ENCODE results near the gene CNEP1R1. TPM values are rescaled to one million over a fixed set of nuclear protein-coding genes. Genes with fewer than 3 reads are reported as not detected.

The CNEP1R1 gene
- total and polyA plus RNA-seq, 2 of the 4 experiments (the other 2 are of a cell fraction): 16.1 to 22.0 TPM

DNA sequence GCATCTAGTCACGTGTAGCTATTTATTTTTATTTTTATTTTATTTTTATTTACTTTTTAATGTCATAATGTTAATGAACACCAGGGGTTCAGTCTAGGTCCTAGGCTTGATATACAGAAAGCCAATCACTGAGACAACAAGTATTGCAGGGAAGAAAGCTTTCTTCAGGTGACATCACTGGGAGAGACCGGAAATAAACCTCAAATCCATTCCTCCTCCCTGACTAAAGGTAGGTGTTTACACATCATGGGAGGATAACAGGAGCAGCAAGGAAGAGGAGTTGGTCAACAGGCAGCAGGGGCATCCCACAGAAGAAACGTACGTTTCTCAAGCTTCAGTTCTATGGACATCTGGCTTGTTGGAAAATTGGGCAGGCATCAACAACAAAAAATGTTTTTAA is 31.2 kb downstream of the CNEP1R1 start:
- H2AK9ac ChIP-seq (replicated peaks; ENCODE audit: low read depth, low read length, poor library complexity): no peak overlapping the region

More for the DNA sequence above, 31.2 kb downstream of the CNEP1R1 start:
- H4K8ac ChIP-seq (ENCODE audit: low read depth in 2 of 2, low read length in 2 of 2): no peak overlapping the region
- no peaks in the 10 kb centered on the region for H3K79me1 ChIP-seq (ENCODE audit: low read depth in 1 of 2, low read length in 2 of 2)
- H2BK15ac ChIP-seq (ENCODE audit: low read depth, low read length): no peak overlapping the region
- H3K4me3 ChIP-seq (ENCODE audit: insufficient read depth, low read depth, low read length): no peak overlapping the region
- no peak overlapping the region for H2AFZ ChIP-seq (replicated peaks; ENCODE audit: low read length, poor library complexity)
- ATAC-seq (ENCODE audit: low read depth): no peak
- POLR2A ChIA-PET (ENCODE audit: unreplicated experiment): no interaction called here
- H4K20me1 ChIP-seq (ENCODE audit: insufficient read depth, low read length): no peaks in the 10 kb centered on the region
- H3K4me2 ChIP-seq (ENCODE audit: low read depth, low read length): no peak overlapping the region
- H2BK20ac ChIP-seq (ENCODE audit: low read depth, low read length): no peak overlapping the region
- no peak overlapping the region for H3K27ac ChIP-seq (ENCODE audit: insufficient read depth, low read length)
- H3K18ac ChIP-seq (ENCODE audit: low read depth, low read length): no peak overlapping the region
- no peaks in the 10 kb centered on the region for H3K4me1 ChIP-seq (ENCODE audit: control insufficient read depth, insufficient read depth, low read length)
- no peak overlapping the region for H3K23ac ChIP-seq (ENCODE audit: low read depth, low read length)
- H4K91ac ChIP-seq (ENCODE audit: insufficient read depth, low read depth, low read length): no peak overlapping the region
- no peak overlapping the region for H3K4ac ChIP-seq (ENCODE audit: low read depth, low read length)
- peaks cover 6% of the 10 kb centered on the region for H3K9me3 ChIP-seq (ENCODE audit: control insufficient read depth, insufficient read depth, low read length)
- H3K36me3 ChIP-seq (ENCODE audit: control insufficient read depth, insufficient read depth, low read length): no peaks in the 10 kb centered on the region
- no peak overlapping the region for H2AK5ac ChIP-seq (ENCODE audit: low read depth, low read length)
- no peak overlapping the region for H2BK120ac ChIP-seq (ENCODE audit: low read depth, low read length)
- no peak overlapping the region for H3K56ac ChIP-seq (ENCODE audit: extremely low read depth, insufficient read depth, low read length)
- no TSS peak for BruUV-seq (replicated peaks)
- H2BK5ac ChIP-seq (ENCODE audit: low read depth, low read length, poor library complexity, severe bottlenecking): no peak overlapping the region
- no peak overlapping the region for H3K9ac ChIP-seq (ENCODE audit: low read depth, low read length)
- no peaks in the 10 kb centered on the region for H3K27me3 ChIP-seq (ENCODE audit: control insufficient read depth, insufficient read depth, low read length)
- H4K5ac ChIP-seq (ENCODE audit: low read depth, low read length): no peak overlapping the region
- H3K9me1 ChIP-seq (ENCODE audit: insufficient read depth, low read length): no peaks in the 10 kb centered on the region
- CTCF ChIA-PET: no interaction called here
- no peak overlapping the region for H3K14ac ChIP-seq (replicated peaks; ENCODE audit: low read depth, low read length)
- TF ChIP-seq MAFK (IDR thresholded peaks at IDR 0.05; ENCODE audit: low read depth, low read length): no peak
- no peak for TF ChIP-seq CHD1 (IDR thresholded peaks at IDR 0.05; ENCODE audit: low read depth, low read length)
- TF ChIP-seq CEBPB (IDR thresholded peaks at IDR 0.05; ENCODE audit: low read depth, low read length): no peak
- TF ChIP-seq RFX5 (IDR thresholded peaks at IDR 0.05; ENCODE audit: low read depth, low read length): no peak
- no peak for TF ChIP-seq MXI1 (IDR thresholded peaks at IDR 0.05; ENCODE audit: borderline replicate concordance, low read depth, low read length)
- intact Hi-C loops (cut with micrococcal nuclease): no loop called here
- in situ Hi-C loops (cut with MboI; ENCODE audit: low sequenced_read_pairs): no loop called here
- DNase-seq: no peak
- WGBS, 2 experiments (ENCODE audit: extremely low coverage in 2 of 2, insufficient read length in 1 of 2): no CpG with 5 or more reads among the region's 4 CpGs
- dilution Hi-C loops (cut with HindIII; ENCODE audit: low sequenced_read_pairs, unreplicated experiment): no loop called here
